ENCODE data around the gene BCR.

BCR gene

GRCh38 chr22:23260645-23261581, 80.6 kb downstream of the BCR start:
- Histone ChIP-seq H3K27ac (ENCODE audit: low read depth, low read length) (no peak overlapping the region), H3K27me3 (ENCODE audit: control insufficient read depth, low read length) (no peaks in the 10 kb centered on the region), H3F3A (ENCODE audit: control insufficient read depth, insufficient read depth) (no peaks in the 10 kb centered on the region), H4K20me1 (ENCODE audit: control insufficient read depth, insufficient read depth, low read depth, low read length) (no peaks in the 10 kb centered on the region), H3K4me3 (ENCODE audit: low read length) (no peak overlapping the region), H3K36me3 (ENCODE audit: control insufficient read depth, low read length) (peaks cover 70% of the 10 kb centered on the region), H3K9me2 (replicated peaks; ENCODE audit: control insufficient read depth, low read length) (no peaks in the 10 kb centered on the region), H3K9me3 (ENCODE audit: control insufficient read depth, insufficient read depth, low read length) (no peaks in the 10 kb centered on the region), H3K4me2 (ENCODE audit: low read length) (no peak overlapping the region), H3K79me2 (ENCODE audit: control insufficient read depth, low read length) (peaks cover 28% of the 10 kb centered on the region), H3K4me1 (ENCODE audit: control insufficient read depth, low read length) (peaks cover 11% of the 10 kb centered on the region)
- TF ChIP-seq EZH2phosphoT487 (IDR thresholded peaks at IDR 0.05; ENCODE audit: borderline replicate concordance, low read length) (no peak), CTCF (IDR thresholded peaks at IDR 0.05; ENCODE audit: low read depth, low read length, poor library complexity, severe bottlenecking) (no peak)

GRCh38 chr22:23261900-23262450, 81.7 kb downstream of the BCR start:
- H3K4me1 ChIP-seq (ENCODE audit: control insufficient read depth, low read length): peaks cover 15% of the 10 kb centered on the region
- no peaks in the 10 kb centered on the region for H3K9me2 ChIP-seq (replicated peaks; ENCODE audit: control insufficient read depth, low read length)
- H3K36me3 ChIP-seq (ENCODE audit: control insufficient read depth, low read length): peaks cover 63% of the 10 kb centered on the region
- H3F3A ChIP-seq (ENCODE audit: control insufficient read depth, insufficient read depth): no peaks in the 10 kb centered on the region
- H3K27me3 ChIP-seq (ENCODE audit: control insufficient read depth, low read length): no peaks in the 10 kb centered on the region
- no peak overlapping the region for H3K4me2 ChIP-seq (ENCODE audit: low read length)
- no peak for TF ChIP-seq CTCF (IDR thresholded peaks at IDR 0.05; ENCODE audit: low read depth, low read length, poor library complexity, severe bottlenecking)
- no peak for TF ChIP-seq EZH2phosphoT487 (IDR thresholded peaks at IDR 0.05; ENCODE audit: borderline replicate concordance, low read length)
- H3K27ac ChIP-seq (ENCODE audit: low read depth, low read length): no peak overlapping the region
- H3K79me2 ChIP-seq (ENCODE audit: control insufficient read depth, low read length): peaks cover 23% of the 10 kb centered on the region
- no peaks in the 10 kb centered on the region for H3K9me3 ChIP-seq (ENCODE audit: control insufficient read depth, insufficient read depth, low read length)
- H3K4me3 ChIP-seq (ENCODE audit: low read length): no peak overlapping the region
- H4K20me1 ChIP-seq (ENCODE audit: control insufficient read depth, insufficient read depth, low read depth, low read length): peaks cover 3% of the 10 kb centered on the region; the same call in 1 of the 2 replicates

GRCh38 chr22:23262518-23263332, 82.4 kb downstream of the BCR start:
- peaks cover 63% of the 10 kb centered on the region for H3K36me3 ChIP-seq (ENCODE audit: control insufficient read depth, low read length)
- no peak overlapping the region for H3K27ac ChIP-seq (ENCODE audit: low read depth, low read length)
- peaks cover 16% of the 10 kb centered on the region for H3K79me2 ChIP-seq (ENCODE audit: control insufficient read depth, low read length)
- H3K9me3 ChIP-seq (ENCODE audit: control insufficient read depth, insufficient read depth, low read length): no peaks in the 10 kb centered on the region
- H3K4me2 ChIP-seq (ENCODE audit: low read length): no peak overlapping the region
- no peaks in the 10 kb centered on the region for H3K9me2 ChIP-seq (replicated peaks; ENCODE audit: control insufficient read depth, low read length)
- no peak overlapping the region for H3K4me3 ChIP-seq (ENCODE audit: low read length)
- no peak for TF ChIP-seq CTCF (IDR thresholded peaks at IDR 0.05; ENCODE audit: low read depth, low read length, poor library complexity, severe bottlenecking)
- TF ChIP-seq EZH2phosphoT487 (IDR thresholded peaks at IDR 0.05; ENCODE audit: borderline replicate concordance, low read length): no peak
- no peaks in the 10 kb centered on the region for H3F3A ChIP-seq (ENCODE audit: control insufficient read depth, insufficient read depth)
- peaks cover 6% of the 10 kb centered on the region; the same call in 1 of the 2 replicates for H4K20me1 ChIP-seq (ENCODE audit: control insufficient read depth, insufficient read depth, low read depth, low read length)
- H3K4me1 ChIP-seq (ENCODE audit: control insufficient read depth, low read length): peaks cover 22% of the 10 kb centered on the region
- no peaks in the 10 kb centered on the region for H3K27me3 ChIP-seq (ENCODE audit: control insufficient read depth, low read length)

Data from DOHH2 (cell line).